Measurements from ENCODE around the gene SLC27A6.

The SLC27A6 gene

DNA sequence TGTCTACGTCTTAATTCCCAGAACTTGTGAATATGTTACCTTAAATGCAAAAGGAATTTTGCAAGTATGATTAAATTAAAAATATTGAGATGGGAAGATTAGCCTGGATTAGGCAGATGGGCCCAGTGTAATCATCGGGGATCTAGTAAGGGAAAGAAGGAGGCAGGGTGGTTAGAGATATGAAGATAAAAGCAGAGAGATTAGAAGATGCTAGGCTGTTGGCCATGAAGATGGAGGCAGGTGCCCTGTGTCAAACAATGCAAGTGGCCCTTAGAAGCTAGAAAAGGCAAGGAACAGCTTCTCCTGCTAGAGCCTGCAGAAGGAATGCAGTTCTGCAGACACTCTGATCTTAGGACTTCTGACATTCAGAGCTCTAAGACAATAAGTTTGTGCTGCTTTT is 100.4 kb downstream of the SLC27A6 start:
- DNase-seq (ENCODE audit: low spot score) = no peak

DNA sequence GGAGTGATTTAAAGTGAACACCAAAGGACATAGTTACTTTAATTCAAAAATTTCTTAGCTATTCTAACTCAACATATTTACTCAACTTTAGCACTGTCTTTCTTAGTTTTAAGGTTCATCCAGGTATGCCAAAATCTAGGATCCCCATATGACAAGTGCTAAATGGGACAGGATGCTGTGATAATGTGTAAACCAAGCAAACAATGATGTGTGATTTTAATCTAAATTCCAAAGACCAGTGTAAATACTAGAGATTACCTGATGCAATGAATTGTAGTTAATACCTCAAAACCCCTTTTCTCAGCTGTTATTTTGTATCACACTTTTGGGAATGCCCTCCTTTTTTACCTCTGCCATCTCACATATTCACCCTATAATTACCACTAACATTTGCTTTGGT is 102.5 kb downstream of the SLC27A6 start:
- DNase-seq (ENCODE audit: low spot score) = no peak

DNA sequence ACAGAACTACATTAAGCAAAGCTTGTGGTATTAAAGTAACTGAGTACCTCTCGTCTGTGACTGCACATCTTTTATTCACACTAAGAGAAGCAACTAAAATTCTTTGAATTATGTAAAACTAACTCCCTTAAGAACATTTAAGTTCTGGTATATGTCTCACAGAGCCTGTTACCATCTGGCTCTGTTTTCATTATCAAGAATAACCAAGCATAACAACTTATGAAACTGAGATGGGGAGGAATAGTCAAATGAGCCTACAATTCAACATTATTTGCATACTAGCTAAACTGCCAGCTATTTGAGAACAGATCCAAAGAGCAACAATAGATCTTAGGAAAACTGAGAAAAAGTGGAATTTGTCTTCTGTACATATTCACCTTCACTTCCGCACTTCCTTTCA is 104.0 kb downstream of the SLC27A6 start:
- no peak for DNase-seq (ENCODE audit: low spot score)

DNA sequence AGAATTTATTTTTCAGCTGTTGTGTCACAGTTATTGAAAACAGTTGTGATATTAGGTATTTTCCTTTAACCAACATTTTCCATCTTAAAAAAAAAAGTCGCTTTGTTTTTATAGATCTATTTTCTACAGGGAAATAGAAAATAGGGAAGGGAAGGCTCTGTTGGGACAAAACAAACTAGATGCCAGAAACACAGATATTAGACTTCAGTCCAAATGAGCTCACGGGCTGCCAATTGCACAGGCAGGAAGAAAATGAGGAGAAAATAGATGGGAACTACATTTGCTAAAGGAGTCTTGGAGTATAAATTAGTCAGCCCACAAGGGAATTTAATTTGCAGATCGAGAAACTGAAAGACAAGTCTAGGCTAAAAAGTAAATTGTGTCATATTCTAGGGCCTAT is 107.8 kb downstream of the SLC27A6 start:
- DNase-seq (ENCODE audit: low spot score) = no peak

DNA sequence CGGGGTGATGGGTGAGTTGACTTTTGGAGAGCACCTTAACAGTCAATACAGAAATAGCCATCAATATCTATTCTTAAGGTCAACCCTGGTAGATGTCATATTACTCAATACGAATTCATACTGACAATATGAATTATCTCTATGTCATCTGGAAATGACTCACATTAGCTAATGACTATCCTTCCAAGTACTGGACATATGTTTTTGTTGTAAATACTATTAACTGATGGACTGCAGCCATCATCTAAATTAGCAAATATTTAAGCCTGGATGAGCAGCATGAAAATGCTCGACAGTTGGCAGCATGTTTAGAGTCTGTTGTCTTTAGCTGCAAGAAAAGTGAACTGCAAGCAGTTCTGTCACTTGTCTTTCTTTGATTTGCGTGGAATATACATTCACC is 109.6 kb downstream of the SLC27A6 start:
- DNase-seq (ENCODE audit: low spot score) = no peak

DNA sequence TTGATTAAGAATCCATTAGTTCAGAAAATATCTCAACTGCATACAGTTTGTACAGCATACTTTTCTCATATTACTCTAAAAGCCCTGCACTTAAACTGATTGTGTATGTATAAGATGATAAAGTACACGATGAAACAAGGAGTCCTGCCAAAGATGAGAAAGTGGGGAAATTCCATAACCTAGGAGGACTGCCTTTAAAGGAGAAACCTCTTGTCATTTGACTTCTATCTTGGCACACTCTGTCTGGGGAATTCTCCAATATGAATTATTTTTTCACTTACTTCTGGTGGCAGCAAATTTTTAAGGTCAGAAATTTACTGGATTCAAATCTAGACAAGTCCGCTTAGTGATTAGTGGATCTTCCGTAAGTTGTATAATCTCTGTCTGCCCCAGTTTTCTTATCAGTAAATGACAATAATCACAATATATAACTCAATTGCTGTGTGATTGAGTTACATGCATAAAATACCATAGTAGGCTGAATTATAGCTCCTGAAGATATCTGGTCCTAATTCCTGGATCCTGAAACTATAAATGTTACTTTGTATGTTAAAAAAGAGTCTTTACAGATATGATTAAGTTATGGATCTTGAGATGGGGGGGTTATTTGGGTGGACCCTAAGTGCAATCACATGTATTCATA is 112.3 kb downstream of the SLC27A6 start:
- no peak for DNase-seq (ENCODE audit: low spot score)

DNA sequence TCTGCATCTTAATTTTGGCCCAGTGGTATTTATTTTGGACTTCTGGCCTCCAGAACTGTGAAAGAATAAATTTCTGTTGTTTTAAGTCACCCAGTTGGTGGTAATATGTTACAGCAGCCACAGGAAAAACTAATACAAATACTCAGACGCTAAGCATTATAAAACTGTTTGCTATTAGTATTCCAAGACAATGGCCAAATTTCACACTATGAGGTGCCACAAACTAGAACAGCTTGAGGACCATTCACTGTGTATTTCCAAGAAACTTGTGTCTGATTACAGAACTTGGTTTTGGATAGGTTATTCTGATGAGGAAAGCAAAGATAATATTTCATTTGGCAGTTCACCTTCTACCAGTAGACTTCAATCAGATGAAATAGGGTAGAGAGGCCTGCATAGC is 113.0 kb downstream of the SLC27A6 start:
- no peak for DNase-seq (ENCODE audit: low spot score)

DNA sequence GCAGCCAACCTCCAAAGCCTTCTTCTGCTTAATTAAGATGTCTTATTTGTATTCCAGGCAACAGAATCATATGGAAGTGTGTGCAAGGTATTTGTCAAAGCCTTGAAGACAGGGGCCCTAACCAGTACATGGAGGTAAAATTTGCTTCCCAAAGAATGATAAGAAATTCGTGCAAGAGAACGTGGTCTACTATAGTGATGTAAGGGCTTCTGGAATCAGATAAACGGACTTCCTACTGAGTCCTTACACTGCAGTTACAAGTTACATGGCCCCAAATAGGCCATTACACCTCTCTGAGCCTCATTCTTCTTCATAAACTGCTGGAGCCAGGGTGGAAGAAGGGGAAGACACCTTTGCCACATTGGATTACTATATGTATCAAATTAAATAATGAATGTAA is 113.4 kb downstream of the SLC27A6 start:
- no peak for DNase-seq (ENCODE audit: low spot score)

DNA sequence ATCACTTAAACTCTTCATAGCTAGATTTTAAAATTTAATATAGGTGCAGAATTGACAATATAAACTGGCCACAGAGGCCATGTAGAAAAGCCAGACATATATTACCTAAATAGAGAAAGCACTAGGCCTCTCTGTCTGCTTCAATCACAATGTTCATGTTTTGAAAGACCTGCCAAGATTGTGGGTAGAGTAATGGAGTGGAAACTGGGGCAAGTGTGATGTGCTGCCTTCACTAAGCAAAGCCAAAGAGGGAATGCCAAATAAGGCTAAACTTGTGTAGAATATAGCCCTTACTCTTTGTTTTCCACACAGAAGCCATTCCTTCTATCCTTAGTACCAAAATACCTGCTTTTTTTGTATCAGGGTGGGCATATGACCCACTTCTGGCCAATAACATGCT is 114.2 kb downstream of the SLC27A6 start:
- no peak for DNase-seq (ENCODE audit: low spot score)

DNA sequence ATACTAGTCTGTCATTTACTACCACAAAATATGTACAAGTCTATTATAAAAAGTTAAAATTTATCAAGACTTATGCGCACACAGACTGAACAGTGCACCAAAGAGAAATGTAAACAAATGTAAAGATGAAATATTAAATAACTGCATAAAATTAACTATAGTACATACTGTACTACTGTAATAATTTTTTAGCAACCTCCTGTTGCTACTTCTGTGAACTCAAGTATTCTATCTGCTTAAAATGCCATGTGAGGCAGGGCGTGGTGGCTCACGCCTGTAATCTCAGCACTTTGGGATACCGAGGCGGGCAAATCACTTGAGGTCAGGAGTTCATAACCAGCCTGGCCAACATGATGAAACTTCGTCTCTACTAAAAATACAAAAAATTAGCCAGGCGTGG is 115.5 kb downstream of the SLC27A6 start:
- DNase-seq (ENCODE audit: low spot score) = no peak

DNA sequence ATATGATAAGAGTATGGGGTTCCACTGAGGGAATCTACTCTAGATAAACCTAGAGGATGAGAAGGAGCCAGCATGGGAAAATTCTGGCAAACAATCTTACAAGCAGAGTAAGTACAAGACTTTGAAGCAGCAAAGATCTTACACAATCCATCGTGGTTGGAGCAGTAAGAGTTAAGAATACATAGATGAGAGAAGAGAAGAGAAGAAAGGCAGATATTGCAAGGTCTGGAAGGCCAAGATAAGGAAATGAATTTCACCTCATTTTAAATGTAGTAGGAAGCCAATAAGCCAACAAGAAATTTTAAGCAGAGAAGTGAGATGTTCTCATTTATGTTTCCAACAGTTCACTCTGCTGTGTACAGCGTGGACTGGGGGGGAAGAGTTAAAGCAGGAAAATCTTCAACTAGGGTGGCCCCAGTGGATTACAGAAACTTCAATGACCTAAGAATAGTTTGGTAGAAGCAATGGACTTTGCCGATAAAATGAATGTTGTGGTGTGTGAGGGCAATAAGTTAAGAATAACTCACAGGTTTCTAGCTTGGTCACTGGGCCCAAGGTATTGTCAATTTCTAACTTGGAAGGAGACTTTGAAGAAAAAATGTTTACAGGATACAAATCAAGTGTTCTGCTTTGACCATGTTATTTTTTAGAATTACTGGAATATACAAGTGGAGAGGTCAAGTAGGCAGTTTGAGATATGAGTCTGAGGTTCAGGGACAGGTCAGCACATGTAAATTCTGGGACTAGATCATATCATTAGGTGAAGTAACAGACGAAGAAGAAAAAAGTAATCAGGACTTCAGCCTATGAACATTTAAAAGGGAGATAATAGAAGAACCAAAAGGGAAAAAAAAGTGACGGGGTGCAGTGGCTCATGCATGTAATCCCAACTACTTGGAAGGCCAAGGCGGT is 117.2 kb downstream of the SLC27A6 start:
- no peak for DNase-seq (ENCODE audit: low spot score)

Measured in HuH-7.5 (cell line).